HG03060 (cell line): ENCODE results near the gene PKIB.
A peak's percentile ranks its signal among the peaks of the same experiment; 100 is the strongest.
"Not testable (repeated sequence)": the region's sequence is repeated elsewhere in the genome, so short reads cannot be mapped to it uniquely, and the experiment has no call there.

ENCODE experiments used
- ATAC-seq: cut with Tn5 transposase; IDR thresholded peaks from one replicate; pipeline ENCODE4 v1.9.1; 2021; ENCODE audit warnings: low read depth, moderate number of reproducible peaks; ENCODE audit not compliant: unreplicated experiment

The PKIB gene

GRCh38 chr6:122736163-122736562 lies 126.0 kb downstream of the PKIB start:
- no peak for ATAC-seq

GRCh38 chr6:122736616-122737015 lies 126.4 kb downstream of the PKIB start:
- no peak for ATAC-seq

DNA sequence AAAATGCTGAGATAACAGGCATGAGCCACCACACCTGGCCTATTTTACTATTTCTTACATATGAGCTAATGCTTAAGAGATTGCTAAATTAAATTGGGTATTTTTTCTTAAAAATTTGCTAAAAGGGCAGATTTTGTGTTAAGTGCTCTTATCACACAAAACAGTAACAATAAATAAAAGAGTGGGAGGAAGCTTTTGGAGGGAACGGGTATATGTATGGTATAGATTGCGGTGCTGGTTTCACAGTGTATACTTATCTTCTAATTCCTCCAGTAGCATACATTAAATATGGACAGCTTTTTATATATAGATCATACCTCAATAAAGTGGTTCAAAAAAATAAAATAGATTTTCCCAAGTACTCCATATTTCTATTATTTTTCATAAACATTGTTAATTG lies 129.9 kb downstream of the PKIB start:
- ATAC-seq, result no peak

- ATAC-seq, result no peak
Measured at GRCh38 chr6:122740936-122741335, 130.7 kb downstream of the PKIB start.

DNA sequence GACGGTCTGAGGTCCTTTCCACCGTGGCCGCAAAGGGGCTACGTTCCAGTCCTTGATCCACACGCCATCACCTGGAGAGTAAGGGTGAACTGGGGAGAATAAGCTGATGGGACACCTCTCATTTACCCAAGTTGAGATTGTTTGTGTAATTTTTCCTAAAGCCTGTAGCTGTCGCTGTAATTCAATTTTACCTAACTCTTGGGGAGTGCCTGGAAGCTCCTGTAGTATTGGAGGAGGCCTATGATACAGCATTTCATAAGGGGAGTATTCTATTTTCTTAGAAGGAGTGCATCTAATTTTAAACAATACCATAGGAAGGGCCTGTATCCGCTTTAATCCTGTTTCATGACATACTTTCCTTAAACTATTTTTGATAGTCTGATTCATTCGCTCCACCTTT lies 134.0 kb downstream of the PKIB start:
- not testable (repeated sequence) for ATAC-seq

GRCh38 chr6:122744856-122745255 lies 134.7 kb downstream of the PKIB start:
- not testable (repeated sequence) for ATAC-seq

DNA sequence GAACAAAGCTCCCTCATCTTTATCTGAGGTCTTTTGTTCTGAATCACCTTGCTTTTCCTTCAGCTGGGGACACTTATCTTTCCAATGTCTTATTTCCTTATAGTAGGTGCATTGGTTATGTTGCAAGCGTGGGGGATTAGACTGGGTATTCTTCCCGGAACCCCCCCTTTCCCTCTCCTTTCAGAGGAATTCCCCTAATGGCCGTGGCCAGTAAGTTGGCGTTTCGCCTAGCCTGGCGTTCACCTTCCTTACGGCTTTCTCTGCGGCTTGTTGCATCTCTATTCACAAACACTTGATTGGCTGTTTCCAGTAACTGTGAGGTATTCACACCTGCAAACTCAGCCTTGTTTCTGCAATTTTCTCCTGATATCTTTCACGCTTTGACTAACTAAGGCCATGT lies 136.5 kb downstream of the PKIB start:
- no peak for ATAC-seq

GRCh38 chr6:122747573-122747972 lies 137.4 kb downstream of the PKIB start:
- ATAC-seq, result no peak

DNA sequence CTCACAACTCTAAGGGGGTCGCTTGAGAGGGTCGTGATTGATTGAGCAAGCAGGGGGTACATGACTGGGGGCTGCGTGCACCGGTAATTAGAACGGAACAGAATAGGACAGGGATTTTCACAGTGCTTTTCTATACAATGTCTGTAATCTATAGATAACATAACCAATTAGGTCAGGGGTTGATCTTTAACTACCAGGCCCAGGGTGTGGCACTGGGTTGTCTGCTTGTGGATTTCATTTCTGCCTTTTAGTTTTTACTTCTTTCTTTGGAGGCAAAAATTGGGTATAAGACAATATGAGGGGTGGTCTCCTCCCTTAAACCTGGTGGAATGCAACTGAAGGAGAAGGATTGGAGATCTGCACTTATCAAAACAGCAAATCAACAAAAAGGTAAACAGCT lies 138.7 kb downstream of the PKIB start:
- not testable (repeated sequence) for ATAC-seq

DNA sequence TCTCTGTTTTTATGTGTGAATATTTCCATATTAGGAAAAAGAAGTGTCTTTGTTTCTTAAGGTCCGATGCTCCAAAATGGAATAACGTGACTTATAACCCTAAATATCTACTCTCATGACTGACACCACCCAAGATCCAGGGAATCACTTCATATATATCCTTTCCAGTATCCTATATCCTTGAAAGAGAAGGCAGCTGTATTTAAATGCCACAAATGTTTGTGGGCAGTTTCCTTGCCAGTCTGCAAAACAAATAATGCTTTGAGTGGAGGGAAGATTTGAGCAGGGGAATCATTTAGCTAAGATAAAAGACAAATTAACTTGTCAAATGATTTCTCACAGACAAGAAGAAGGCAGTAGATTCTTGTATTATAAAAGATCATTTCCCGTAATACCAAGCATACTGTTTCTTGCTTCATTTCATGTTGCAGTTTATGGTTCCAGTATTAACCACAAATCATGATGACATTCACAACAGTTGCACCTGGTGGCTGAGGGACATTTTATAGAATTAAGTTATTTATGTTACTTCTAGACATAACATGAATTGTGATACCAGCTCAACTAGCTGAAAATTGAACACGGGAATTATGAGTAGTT lies 139.3 kb downstream of the PKIB start:
- ATAC-seq, result no peak

DNA sequence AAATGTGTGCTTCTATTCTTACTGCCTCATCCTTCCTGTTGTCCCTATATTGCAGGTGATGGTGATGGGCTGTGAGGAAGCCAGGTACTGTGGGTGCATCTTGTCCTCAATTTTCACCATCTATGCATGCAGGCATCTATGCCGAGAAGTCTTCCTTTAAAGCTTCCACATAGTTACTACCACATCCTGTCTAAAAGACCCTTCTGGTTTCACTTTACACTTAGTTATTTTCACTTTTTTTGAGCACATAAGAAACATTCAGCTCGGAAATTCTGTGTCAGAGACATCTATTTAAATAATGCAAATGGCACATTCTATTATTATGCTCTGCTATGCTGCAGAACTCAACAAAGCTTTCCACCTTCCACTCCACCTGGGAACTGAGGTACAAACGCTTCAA lies 141.1 kb downstream of the PKIB start:
- ATAC-seq, result peak; percentile 78

- no peak for ATAC-seq
Measured at GRCh38 chr6:122752459-122752858, 142.3 kb downstream of the PKIB start.

DNA sequence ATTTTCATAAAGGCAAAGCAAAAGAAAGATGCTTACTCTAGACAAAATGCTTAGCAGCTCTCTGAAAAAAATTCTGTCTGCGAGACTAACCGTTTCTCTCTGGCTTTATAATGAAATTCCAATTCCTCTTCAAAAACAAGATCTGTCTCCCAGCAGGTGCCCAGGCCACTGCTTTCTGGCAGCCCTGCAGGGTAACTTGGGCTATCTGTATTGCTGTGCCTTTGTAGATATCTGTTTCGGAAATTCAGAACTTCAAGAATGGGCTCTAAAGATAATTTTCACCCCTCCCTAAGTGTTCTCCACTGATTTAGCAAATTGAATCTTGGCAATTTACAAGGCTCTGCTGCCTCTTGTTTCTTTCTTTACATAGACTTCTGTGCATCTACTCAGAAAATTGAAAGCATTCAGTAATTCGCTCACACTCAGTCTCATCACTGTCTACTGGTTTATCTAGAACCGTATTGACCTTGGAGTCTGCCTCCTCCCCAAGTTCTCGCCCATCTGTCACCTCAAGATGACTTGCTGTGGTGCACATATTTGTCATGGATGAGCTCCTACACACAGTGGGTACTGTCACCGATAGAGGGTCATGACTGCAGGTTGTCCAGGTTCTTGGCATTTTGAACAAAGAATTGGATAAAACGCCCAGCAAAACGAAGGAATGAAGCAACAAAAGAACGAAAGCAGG lies 142.9 kb downstream of the PKIB start:
- ATAC-seq, result no peak

DNA sequence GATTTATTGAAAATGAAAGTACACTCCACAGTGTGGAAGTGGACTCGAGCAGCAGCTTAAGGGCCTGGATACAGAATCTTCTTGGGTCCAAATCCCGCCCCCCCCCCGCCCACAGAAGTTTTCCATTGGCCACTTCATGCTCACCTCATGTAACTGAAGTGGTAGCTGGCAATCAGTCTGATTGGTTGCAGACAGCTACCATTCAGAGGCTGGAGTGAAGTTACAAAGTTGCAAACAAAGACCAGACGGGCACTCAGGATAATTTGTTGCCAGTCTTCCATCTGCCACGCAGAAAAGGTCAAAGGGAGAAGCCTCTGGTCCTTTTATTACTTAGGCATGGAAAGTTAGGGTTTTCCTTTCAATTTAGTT lies 143.5 kb downstream of the PKIB start:
- no peak for ATAC-seq

DNA sequence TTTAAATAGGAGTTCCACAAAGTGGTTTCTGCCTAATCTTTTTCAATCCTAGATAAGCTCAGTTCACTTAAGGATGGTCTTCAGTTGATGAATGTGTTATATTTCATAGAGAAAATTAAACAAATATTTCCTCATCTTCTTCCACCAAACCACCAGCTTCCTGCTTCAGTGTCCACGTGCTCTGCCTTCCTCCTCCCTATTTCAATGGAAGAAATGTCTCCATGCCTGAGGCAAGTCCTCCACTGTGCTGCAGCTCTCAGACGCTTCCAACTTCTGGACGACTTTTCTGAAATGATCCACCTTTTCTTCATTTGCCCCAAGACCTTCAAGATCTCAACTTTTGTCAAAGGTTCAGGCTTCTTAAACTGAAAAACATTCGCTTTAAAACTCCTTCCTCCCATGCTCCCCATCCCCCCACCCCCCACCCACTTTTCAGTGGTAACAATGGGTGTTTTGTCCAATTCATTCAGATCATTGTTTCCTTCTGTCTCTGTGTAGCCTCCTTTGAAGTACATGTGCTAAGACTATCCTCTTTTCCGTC lies 144.1 kb downstream of the PKIB start:
- no peak for ATAC-seq

- no peak for ATAC-seq
Measured at GRCh38 chr6:122755901-122756300, 145.7 kb downstream of the PKIB start.

- ATAC-seq, result peak; percentile 96
Measured at GRCh38 chr6:122758927-122759334, 148.7 kb downstream of the PKIB start.

- no peak for ATAC-seq
Measured at GRCh38 chr6:122760330-122760729, 150.1 kb downstream of the PKIB start.

- no peak for ATAC-seq
Measured at GRCh38 chr6:122766256-122766655, 156.1 kb downstream of the PKIB start.

DNA sequence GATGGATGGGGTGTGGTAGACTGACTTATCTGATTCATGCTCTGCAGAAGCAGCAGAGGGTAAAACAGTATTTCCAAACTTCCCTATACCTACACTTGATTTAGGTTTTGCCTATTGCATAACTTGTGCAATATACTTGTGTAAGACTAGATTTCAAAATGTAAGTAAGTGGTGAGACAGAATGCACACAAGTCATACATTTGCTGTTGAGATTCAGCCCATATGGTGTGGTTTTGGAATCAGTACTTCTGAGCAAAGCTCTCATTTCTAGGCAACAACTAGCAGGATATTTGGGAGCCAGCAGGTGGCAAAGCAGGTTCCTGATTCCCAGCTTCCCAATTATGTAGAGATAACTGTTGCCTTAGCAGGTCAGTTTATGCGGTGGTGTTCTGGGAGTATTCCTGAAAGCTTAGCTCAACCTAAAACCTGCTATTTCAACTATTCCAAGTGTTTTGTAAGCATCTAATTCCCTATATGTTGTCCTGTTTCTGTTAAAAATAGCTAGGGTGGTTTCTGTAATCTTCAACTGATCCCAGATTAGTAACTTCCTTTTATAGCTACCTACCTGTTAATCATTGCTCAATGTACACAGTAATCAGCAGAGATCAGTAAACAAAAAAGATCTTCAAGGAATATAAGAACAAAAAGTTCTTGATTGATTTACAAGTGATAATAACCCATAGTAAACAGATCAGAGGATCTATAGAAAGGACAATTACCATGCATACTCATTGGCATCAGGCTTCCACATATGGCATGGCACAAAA lies 160.8 kb downstream of the PKIB start:
- ATAC-seq, result no peak

DNA sequence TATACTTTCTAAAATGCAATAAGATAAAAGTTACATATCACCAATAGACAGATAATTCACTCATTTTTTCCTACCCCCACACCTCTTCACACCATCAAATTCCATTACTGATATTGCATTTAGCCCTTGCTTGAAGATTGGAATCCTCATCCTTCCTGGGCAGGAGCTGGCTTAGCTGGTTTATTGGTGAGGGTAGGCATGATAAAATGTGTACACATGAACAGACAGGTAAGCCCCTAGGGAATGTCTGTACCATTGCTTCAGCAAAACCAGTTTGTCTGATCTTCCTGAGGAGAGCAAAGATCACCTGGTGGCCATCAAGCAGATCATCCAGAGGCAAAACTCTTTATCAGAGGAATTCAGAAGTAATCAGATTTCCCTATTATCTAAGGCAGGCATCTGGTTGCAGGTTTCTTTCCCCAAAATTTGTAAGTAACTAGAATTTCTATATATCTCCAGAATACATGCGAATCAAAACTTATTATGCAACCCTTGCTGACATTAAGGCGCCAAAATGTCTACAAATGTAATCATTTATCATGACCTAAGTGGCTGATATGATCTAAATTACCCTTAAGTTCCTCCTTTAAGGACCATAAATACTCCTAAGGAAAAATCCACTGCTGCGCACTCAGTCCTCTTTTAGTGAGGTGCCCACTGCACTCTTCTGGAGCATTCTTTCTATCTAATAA lies 162.7 kb downstream of the PKIB start:
- ATAC-seq, result no peak
